Activated CD8-positive, alpha-beta memory T cell treated with anti-CD3 and anti-CD28 coated beads, Interleukin-2, amount 50 U/mL, for 48 hours (primary cell): ENCODE data around the gene DAPL1.

Experiments used
- DNase-seq: peaks from one replicate; pipeline ENCODE4 v3.0.0-alpha.2; 2020

DAPL1 gene

DNA sequence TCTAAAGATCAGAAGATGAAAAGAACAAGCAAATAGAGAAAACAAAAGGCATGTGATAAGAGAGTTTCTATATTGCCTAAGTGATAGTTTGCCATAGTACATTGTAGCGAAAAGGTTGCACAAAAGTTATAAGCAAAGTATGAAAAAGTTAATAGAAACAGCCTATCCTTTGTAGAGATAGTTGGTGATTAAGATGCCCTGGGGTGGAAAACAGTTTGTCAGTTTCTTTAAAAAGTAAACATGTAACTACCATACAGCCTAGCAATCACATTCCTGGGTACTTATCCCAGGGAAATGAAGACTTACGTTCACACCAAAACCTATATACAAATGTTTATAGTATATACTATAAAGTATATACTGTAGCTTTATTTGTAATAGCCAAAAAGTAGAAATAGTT, 16.9 kb upstream of the DAPL1 start:
- DNase-seq, result no peak

- DNase-seq, result no peak
Observed at GRCh38 chr2:158779621-158780020, 15.5 kb upstream of the DAPL1 start.

- DNase-seq, result no peak
Observed at GRCh38 chr2:158781353-158781961, 13.7 kb upstream of the DAPL1 start.

DNA sequence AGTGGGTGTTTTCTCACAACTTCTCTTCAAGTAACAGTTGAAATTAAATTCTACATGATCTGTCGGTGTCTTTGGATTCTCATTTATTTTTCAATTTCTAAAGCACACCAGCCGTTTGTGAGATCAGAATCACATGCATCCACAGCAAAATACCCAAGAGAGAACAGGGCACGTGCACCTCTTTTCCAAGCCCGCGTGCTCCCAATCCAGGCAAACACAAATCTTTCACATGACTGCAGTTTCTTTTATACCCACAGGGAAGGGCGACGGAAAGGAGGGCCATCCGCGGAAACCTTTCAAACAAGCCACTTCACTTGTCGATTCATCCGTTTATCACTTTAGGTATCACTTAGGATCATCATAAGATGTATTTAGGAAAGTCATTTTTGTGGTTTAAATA, 13.0 kb upstream of the DAPL1 start:
- DNase-seq, result no peak

GRCh38 chr2:158782616-158783015, 12.5 kb upstream of the DAPL1 start:
- no peak for DNase-seq

DNA sequence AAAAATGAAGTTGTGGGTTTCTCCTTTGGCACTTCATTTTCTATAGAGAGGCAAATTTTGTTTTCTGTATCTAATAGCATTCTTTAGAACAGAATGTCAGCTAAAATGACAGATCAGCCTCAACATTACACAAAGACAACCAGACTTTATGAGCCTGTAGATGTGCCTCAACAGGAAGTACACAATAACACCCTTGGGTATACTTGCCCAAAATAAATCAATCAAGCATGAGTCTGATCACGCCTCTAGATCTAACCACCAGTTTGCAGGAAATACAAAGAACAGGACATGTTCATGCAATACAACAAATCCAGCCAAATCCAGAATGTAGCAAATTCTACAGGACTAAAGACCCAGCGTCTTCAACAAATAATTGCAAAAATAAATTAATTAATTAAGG, 11.2 kb upstream of the DAPL1 start:
- no peak for DNase-seq

DNA sequence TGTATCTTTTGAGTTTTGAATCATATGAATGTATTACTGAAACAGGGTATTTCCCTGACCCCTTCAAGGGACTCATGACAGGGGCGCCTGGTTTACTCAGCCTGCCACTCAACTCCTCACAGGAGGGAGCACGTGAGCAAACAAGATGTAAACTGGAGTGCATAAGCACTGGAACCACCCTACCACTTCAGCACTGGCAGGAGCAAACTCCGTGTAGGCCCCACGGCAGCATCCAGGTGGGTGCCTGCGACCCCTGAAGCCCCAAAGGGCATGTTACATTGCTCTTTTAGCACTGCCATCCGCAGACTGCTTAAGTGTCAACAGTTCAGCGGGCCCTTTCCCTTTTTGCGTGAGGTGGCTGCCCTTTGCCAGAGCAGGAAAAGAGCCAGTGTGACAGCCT, 8.2 kb upstream of the DAPL1 start:
- DNase-seq, result no peak

- no peak for DNase-seq
Observed at GRCh38 chr2:158788951-158789350, 6.2 kb upstream of the DAPL1 start.

- no peak for DNase-seq
Observed at GRCh38 chr2:158796652-158797051, 1.5 kb downstream of the DAPL1 start.

DNA sequence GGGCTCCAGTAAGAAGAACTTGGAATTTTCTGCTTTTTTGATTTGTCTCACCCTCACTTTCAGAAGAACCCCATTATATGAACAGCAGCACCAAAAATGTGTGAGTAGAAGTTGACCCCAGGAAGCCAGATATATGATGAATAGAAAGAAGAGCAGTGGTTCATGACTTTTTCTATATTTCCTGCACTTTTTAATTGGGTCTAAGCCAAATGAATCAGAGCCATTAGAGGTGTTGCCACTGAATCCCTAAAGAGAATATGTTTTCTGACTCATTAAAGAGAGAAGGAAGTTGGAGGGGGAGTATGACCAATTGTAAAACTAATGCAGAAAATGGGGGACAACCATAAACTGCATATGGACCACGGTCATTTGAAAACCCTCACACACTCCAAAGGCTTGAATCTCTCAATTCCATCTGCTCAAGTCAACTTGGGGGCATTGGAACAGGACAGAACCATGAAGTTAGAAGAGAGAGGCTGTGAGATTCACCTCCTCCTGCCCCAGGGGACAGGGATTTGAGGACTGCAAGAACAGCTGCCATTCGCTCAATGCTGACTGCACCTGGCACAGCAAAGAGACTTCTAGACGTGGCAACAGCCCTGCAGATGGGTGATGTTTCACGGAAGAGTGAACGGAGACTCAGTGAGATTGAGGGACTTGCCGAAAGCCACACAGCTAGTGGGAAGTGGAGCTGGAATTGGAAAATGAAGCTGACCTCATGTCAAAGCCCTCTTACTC, 3.0 kb downstream of the DAPL1 start:
- no peak for DNase-seq

- DNase-seq, result no peak
Observed at GRCh38 chr2:158799181-158799580, 4.1 kb downstream of the DAPL1 start.

DNA sequence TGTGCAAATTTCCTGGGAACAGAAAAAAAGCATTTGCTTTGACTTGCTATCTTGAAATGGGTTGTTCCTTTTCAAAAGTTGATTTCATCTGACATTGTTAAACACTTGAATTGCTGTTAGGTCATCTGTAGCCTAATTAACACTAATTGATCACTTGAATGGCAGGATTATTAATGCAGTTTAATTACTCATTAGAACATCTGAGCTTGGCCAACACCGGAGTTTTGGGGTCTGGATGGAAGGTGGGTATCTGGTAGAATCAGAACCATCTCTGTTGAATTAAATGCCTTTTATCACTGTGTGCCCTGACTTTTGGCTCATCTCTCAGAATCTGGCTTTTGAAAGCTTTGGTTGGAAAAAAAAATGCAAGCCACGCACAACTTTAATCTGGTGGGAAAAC, 8.4 kb downstream of the DAPL1 start:
- DNase-seq, result no peak

- no peak for DNase-seq
Observed at GRCh38 chr2:158805255-158805654, 10.1 kb downstream of the DAPL1 start.

GRCh38 chr2:158805936-158806335, 10.8 kb downstream of the DAPL1 start:
- DNase-seq, result no peak

GRCh38 chr2:158806941-158807340, 11.8 kb downstream of the DAPL1 start:
- no peak for DNase-seq

DNA sequence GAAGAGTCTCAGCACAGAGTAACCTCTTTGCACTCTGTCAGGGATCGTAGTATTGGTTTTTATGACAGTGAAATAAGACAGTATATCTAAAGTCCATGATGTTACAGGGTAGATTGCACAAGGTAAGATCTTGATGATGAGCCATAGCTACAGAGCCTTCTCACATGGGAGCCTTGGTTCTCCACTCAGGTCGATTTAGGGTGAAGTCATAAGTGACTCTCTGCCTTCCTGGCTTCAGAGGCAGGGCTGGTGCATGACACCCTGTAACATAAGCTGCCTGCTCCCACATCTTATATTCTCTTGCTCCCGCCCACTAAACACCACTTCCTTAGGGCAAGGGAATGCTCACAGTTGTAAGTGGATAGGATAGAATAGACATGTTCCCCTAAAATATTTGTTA, 13.3 kb downstream of the DAPL1 start:
- DNase-seq, result no peak

DNA sequence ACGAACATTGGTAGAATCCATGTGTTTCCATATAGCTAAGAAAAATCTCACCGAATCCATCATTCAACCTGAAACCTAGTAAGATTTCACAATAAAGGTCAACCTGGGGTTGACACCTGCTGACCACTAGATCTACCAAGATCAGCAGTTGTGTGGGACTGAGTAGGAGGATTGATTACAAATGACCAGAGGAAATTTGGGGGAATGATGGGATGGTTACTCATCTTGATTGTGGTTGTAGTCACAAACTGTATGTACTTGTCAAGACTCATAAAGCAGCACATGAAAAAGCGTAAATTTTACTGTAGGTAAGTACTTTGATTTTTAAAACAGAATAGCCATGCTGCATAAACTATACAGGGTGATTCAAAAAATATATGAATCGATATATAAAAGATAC, 14.7 kb downstream of the DAPL1 start:
- no peak for DNase-seq

GRCh38 chr2:158810731-158811460, 15.8 kb downstream of the DAPL1 start:
- no peak for DNase-seq

DNA sequence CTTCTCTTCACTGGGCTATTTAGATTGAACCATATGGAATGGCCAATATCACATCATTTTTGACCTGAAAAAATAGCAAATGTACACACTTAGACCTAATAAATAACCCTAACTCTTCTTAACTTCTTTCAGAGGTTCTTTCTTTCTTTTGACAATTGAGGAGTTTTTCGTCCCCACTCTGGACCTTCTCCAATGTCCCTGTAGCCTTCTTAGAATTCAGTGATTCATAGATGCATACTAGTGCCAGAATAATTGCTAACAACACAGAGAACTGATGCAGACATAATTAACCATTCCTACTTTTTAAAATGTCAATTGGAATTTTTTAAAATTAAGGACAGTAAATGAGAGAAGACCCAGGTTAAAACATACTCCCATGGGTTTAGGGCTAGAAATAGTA, 20.0 kb downstream of the DAPL1 start:
- no peak for DNase-seq

DNA sequence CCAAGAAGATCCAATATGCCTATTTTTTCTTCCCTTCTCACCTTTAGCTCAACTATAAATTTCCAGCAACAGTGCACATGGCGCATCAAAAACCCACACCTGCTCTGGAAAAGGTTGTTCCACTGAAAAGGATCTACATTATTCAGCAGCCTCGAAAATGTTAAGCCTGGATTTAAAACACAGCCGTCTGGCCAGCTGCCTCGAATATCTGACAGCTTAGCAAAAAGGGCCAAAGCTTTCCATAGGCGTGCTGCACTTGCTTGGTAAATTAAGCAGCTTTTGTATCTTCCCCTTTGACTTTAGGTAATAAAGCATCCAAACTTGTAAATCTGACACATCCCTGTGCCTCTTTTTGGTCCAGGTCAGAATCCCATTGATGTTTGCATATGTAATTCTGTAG, 20.5 kb downstream of the DAPL1 start:
- DNase-seq, result no peak

GRCh38 chr2:158817588-158817987, 22.5 kb downstream of the DAPL1 start:
- no peak for DNase-seq

GRCh38 chr2:158818511-158818910, 23.4 kb downstream of the DAPL1 start:
- DNase-seq, result no peak

DNA sequence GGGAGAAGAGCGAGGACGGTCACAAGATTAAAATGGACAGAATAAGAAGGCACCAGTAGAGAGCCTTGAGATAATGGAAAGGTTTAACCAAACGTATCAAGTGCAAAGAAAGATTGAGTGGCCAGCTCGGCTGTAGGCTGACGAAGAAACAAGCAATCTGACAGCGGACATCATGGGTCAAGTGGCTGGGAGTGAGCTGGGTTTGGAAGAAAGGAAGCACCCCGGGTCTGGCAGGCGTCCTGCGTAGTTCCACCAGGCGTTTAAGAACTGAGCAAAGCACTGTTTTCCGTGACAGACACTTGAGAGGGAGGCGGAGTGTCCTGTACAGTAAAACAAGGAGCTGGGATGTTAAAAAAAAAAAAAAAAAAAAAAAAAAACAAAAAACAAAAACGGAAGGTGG, 27.1 kb downstream of the DAPL1 start:
- no peak for DNase-seq

DNA sequence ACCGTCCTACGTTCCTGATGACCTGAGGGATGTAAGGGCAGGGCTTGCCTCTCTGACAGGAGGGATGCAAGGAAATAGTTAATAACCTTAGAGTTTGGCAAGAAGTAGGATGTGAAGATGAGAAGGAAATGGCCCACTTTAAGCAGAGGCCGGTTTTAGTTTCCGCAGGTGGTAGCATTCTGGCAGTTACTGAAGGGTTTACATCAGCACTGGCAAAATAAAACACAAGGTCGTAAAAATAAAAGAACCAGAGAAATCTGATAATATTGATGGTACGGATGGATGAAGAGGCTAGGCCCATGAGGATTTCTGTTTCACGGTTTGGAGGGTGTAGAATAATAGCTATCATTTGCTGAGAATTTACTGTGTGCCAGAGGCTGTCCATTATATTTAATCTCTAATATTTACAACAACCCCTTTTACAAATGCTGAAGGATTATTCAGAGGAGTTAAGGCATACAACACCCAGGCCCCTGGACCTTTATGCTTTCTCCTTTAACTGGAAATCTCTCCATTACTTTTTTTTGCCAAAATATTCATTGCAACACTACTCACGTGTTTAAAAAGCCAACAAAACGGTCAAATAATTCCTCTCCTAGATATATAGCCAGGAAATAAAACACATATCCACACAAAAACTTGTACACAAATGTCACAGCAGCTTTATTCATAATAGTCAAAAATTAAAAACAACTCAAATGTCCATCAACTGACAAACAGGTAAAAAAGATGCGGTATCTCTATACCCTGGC, 28.5 kb downstream of the DAPL1 start:
- no peak for DNase-seq
